DND-41 (cell line): ENCODE measurements around the gene ZNF860.

ENCODE experiments used
- EZH2 ChIP-seq: IDR thresholded peaks from 3 replicates; pipeline ENCODE4 v1.6.1; 2012; ENCODE audit warnings: borderline replicate concordance, low read depth, mild to moderate bottlenecking, moderate library complexity, low read length, inconsistent platforms; ENCODE audit not compliant: severe bottlenecking
- TF ChIP-seq, protein P1 (sequence below): IDR thresholded peaks from 2 replicates; pipeline ENCODE4 v1.5.1; 2012; ENCODE audit warnings: borderline replicate concordance, low read length, moderate library complexity, mild to moderate bottlenecking; ENCODE audit not compliant: poor library complexity, severe bottlenecking; ENCODE audit errors: extremely low read depth

DNA sequence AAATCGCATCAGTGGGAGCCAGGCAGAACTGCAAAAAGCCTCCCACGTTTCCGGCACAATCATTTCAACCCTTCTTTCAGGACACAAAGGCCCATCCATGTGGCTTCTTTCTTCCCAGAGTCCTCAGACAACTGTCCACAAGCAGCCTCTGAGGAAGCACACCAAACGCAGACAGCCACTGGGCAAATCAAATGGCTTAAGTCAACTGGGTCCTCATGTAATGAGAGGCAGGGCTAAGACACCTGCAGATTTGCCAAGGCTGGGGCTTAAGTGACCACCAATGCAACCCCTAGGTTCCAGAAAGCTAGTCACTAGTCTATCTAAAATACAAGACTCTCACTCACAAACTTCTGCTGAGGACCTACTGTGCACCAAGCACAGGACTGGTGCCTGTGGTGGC is 8.5 kb upstream of the ZNF860 start:
- TF ChIP-seq, protein P1, sequence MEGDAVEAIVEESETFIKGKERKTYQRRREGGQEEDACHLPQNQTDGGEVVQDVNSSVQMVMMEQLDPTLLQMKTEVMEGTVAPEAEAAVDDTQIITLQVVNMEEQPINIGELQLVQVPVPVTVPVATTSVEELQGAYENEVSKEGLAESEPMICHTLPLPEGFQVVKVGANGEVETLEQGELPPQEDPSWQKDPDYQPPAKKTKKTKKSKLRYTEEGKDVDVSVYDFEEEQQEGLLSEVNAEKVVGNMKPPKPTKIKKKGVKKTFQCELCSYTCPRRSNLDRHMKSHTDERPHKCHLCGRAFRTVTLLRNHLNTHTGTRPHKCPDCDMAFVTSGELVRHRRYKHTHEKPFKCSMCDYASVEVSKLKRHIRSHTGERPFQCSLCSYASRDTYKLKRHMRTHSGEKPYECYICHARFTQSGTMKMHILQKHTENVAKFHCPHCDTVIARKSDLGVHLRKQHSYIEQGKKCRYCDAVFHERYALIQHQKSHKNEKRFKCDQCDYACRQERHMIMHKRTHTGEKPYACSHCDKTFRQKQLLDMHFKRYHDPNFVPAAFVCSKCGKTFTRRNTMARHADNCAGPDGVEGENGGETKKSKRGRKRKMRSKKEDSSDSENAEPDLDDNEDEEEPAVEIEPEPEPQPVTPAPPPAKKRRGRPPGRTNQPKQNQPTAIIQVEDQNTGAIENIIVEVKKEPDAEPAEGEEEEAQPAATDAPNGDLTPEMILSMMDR = no peak
- no peak for TF ChIP-seq EZH2
